Activated CD8-positive, alpha-beta memory T cell treated with anti-CD3 and anti-CD28 coated beads, Interleukin-2, amount 50 U/mL, for 24 hours (primary cell): ENCODE data around the gene HLA-DRA.

Experiments
- DNase-seq: peaks from one replicate; pipeline ENCODE4 v3.0.0-alpha.2; 2020; ENCODE audit errors: extremely low read depth

Gene HLA-DRA

GRCh38 chr6:32475392-32476206 lies 35.9 kb downstream of the HLA-DRA start:
- DNase-seq, result no peak

- DNase-seq, result no peak
Measured at GRCh38 chr6:32483968-32484613, 44.4 kb downstream of the HLA-DRA start.

- DNase-seq, result no peak
Measured at GRCh38 chr6:32484614-32484998, 44.9 kb downstream of the HLA-DRA start.

GRCh38 chr6:32488083-32488482 lies 48.4 kb downstream of the HLA-DRA start:
- DNase-seq, result no peak

- DNase-seq, result no peak
Measured at GRCh38 chr6:32491700-32492099, 52.0 kb downstream of the HLA-DRA start.

GRCh38 chr6:32492351-32492750 lies 52.7 kb downstream of the HLA-DRA start:
- DNase-seq, result no peak
